Activated CD8-positive, alpha-beta T cell treated with anti-CD3 and anti-CD28 coated beads for 36 hours (primary cell): ENCODE data around the gene KDM5B. TPM values are rescaled to one million over a fixed set of nuclear protein-coding genes. Genes with fewer than 3 reads are reported as not detected.
"Not testable (repeated sequence)": the region's sequence is repeated elsewhere in the genome, so short reads cannot be mapped to it uniquely, and the experiment has no call there.

ENCODE experiments used
- ATAC-seq: fragments of 200-7000 bp; cut with Tn5 transposase; one replicate; pipeline ENCODE4 v1.10.0; 2021; ENCODE audit warnings: mild to moderate bottlenecking, moderate library complexity
- CTCF ChIA-PET: fragments of 350-600 bp; sonication (Branson Sonifier 250); formaldehyde crosslinking; loops from one replicate; lab custom pipeline; 2021; ENCODE audit warnings: antibody characterized with exemption; lab: Charles Lee
- POLR2A ChIA-PET: fragments of 350-600 bp; sonication (Branson Sonifier 250); formaldehyde crosslinking; loops from one replicate; lab custom pipeline; 2021; ENCODE audit warnings: antibody characterized with exemption; lab: Charles Lee
- DNase-seq: peaks from one replicate; pipeline ENCODE4 v3.0.0-alpha.2; 2020
- H3K27ac Mint-ChIP-seq: one replicate; pipeline ENCODE4 v1.8.0; 2021; ENCODE audit warnings: mild to moderate bottlenecking, mixed read lengths
- H3K27me3 Mint-ChIP-seq: one replicate; pipeline ENCODE4 v1.8.0; 2021; ENCODE audit warnings: mixed read lengths
- H3K36me3 Mint-ChIP-seq: one replicate; pipeline ENCODE4 v1.8.0; 2021; ENCODE audit warnings: low read depth, mixed read lengths
- H3K4me1 Mint-ChIP-seq: one replicate; pipeline ENCODE4 v1.8.0; 2021; ENCODE audit warnings: low read depth, mixed read lengths
- H3K4me3 Mint-ChIP-seq: one replicate; pipeline ENCODE4 v1.8.0; 2021; ENCODE audit warnings: mild to moderate bottlenecking, moderate library complexity, mixed read lengths
- H3K9me3 Mint-ChIP-seq: one replicate; pipeline ENCODE4 v1.8.0; 2021; ENCODE audit warnings: mixed read lengths
- CTCF ChIP-seq: fragments of 200-600 bp; IDR thresholded peaks from one replicate; pipeline ENCODE4 v1.8.0; 2022; ENCODE audit warnings: antibody characterized with exemption, mild to moderate bottlenecking
- intact Hi-C: fragments of 100-400 bp; cut with micrococcal nuclease; formaldehyde crosslinking; loops from one replicate; pipeline ENCODE4 v1.10.0; 2022
- total RNA-seq, 2 experiments: library from RNA; stranded (reverse); gene quantifications; one replicate each; pipeline ENCODE4 v1.2.3, GENCODE V29; 2021

KDM5B gene
- total RNA-seq, 2 experiments from 2014 or later: 54.8 to 60.3 TPM

DNA sequence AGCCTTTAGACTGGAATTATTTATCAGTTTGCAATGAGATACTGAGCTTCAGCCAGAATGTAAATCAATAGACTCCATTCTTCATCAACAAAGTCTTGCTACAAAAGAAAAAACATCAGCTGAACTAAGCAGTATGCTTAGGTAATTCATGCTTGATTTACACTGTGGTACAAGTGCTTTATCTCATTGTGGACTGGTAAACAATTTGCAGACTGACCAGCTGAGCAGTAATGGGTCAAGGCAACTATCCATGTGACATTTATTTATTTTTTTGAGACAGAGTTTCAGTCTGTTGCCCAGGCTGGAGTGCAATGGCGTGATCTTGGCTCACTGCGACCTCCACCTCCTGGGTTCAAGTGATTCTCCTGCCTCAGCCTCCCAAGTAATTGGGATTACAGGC lies 58.2 kb downstream of the KDM5B start:
- POLR2A ChIA-PET: interaction anchor here (0.8 kb wide), 1 partner anchor 17 kb away, joined by 3 read pairs; no protein-coding TSS in a partner anchor
- intact Hi-C loops: loop anchor here (5.0 to 10.0 kb wide), 2 partner anchors 102 to 255 kb away; partner anchors contain the start of gene TMEM183A

GRCh38 chr1:202745323-202745888 lies 62.8 kb downstream of the KDM5B start:
- ChIA-PET CTCF (interaction anchor here (1.5 kb wide), 1 partner anchor 26 kb away, joined by 4 read pairs; no protein-coding TSS in a partner anchor), POLR2A (interaction anchor here (0.7 kb wide), 1 partner anchor 81 kb away, joined by 3 read pairs; no protein-coding TSS in a partner anchor)
- H3K27ac Mint-ChIP-seq: no peak overlapping the region
- H3K4me3 Mint-ChIP-seq: no peak overlapping the region
- ATAC-seq (no peak), DNase-seq (no peak)
- H3K9me3 Mint-ChIP-seq: peaks cover 4% of the 10 kb centered on the region
- H3K4me1 Mint-ChIP-seq: no peaks in the 10 kb centered on the region
- no peak for TF ChIP-seq CTCF
- no peaks in the 10 kb centered on the region for H3K27me3 Mint-ChIP-seq
- peaks cover 55% of the 10 kb centered on the region for H3K36me3 Mint-ChIP-seq
- intact Hi-C loops: no loop called here

More for the DNA sequence above, 58.2 kb downstream of the KDM5B start:
- no peak for ATAC-seq
- Mint-ChIP-seq H3K36me3 (peaks cover 38% of the 10 kb centered on the region), H3K9me3 (peaks cover under 1% of the 10 kb centered on the region), H3K4me3 (no peak overlapping the region), H3K4me1 (no peaks in the 10 kb centered on the region), H3K27ac (no peak overlapping the region), H3K27me3 (no peaks in the 10 kb centered on the region)
- no peak for TF ChIP-seq CTCF
- CTCF ChIA-PET: interaction anchor here (1.0 to 2.4 kb wide), 7 partner anchors 10 to 249 kb away, joined by 3 to 9 read pairs (median 5); no protein-coding TSS in a partner anchor
- no peak for DNase-seq

DNA sequence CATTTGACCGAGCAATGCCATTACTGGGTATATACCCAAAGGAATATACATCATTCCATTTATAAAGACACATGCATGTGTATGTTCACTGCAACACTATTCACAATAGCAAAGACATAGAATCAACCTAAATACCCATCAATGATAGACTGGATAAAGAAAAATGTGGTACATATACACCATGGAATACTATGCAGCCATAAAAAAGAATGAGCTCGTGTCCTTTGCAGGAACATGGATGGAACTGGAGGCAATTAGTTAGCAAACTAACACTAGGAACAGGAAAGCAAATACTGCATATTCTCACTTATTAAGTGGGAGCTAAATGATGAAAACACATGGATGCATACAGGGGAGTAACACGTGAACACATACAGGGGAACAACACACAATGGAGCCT lies 63.5 kb downstream of the KDM5B start:
- H3K4me1 Mint-ChIP-seq, H3K9me3 Mint-ChIP-seq, ATAC-seq, H3K4me3 Mint-ChIP-seq, H3K27ac Mint-ChIP-seq, H3K27me3 Mint-ChIP-seq, DNase-seq, intact Hi-C loops, POLR2A ChIA-PET: not testable (repeated sequence)
- CTCF ChIA-PET: interaction anchor here (1.5 kb wide), 1 partner anchor 25 kb away, joined by 4 read pairs; no protein-coding TSS in a partner anchor
- peaks cover 55% of the 10 kb centered on the region for H3K36me3 Mint-ChIP-seq

GRCh38 chr1:202742496-202742895 lies 65.7 kb downstream of the KDM5B start:
- Mint-ChIP-seq H3K27me3 (no peaks in the 10 kb centered on the region), H3K4me3 (no peak overlapping the region), H3K27ac (no peak overlapping the region), H3K9me3 (peaks cover 4% of the 10 kb centered on the region), H3K4me1 (no peaks in the 10 kb centered on the region), H3K36me3 (peaks cover 53% of the 10 kb centered on the region)
- intact Hi-C loops: no loop called here
- ChIA-PET POLR2A (no interaction called here), CTCF (no interaction called here)
- TF ChIP-seq CTCF: no peak
- no peak for DNase-seq
- no peak for ATAC-seq

DNA sequence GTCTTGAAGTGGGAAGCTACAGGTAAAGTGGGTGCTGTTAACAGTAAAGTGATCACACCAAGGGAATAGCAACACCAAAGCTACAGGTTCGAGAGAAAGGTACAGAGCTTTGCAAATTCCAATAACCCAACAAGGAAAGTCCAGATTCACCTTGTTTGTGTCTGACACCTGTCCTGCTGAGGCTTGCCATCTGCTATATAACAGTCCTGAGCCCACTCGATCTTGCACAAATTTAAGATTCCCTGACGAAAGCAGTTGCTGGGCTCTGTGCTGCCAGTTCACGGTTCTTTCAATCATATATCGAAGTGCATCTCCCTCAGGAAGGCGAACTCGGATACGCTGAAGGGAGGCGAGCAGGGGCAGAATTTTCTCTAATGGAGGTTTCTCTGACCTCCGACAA lies 75.0 kb downstream of the KDM5B start:
- no peak for TF ChIP-seq CTCF
- no peak for ATAC-seq
- Mint-ChIP-seq H3K4me3 (no peak overlapping the region), H3K36me3 (peaks cover 28% of the 10 kb centered on the region), H3K9me3 (no peaks in the 10 kb centered on the region), H3K27ac (no peak overlapping the region), H3K27me3 (no peaks in the 10 kb centered on the region), H3K4me1 (no peaks in the 10 kb centered on the region)
- intact Hi-C loops: no loop called here
- CTCF ChIA-PET: interaction anchor here (1.0 kb wide), 1 partner anchor 16 kb away, joined by 3 read pairs; no protein-coding TSS in a partner anchor
- DNase-seq: no peak
- POLR2A ChIA-PET: interaction anchor here (1.0 kb wide), 1 partner anchor 16 kb away, joined by 3 read pairs; no protein-coding TSS in a partner anchor
